RWPE2 (cell line): ENCODE data around the gene CTBP2.

Experiments
- ATAC-seq: fragments of 200-7000 bp; cut with Tn5 transposase; 3 replicates; pipeline ENCODE4 v1.9.1; 2021; ENCODE audit warnings: low read depth
- DNase-seq: peaks from one replicate; pipeline ENCODE4 v3.0.0-alpha.2; 2020; ENCODE audit warnings: low spot score
- H3K27ac ChIP-seq: fragments of 450-650 bp; 2 replicates; pipeline ENCODE4 v1.5.1; 2017; ENCODE audit warnings: mild to moderate bottlenecking; ENCODE audit not compliant: poor library complexity, severe bottlenecking
- H3K27me3 ChIP-seq: fragments of 250-450 bp; sonication (Bioruptor Pico); 2 replicates; pipeline ENCODE4 v1.5.1; 2021; ENCODE audit warnings: mild to moderate bottlenecking, moderate library complexity; ENCODE audit not compliant: insufficient read depth, poor library complexity, severe bottlenecking
- H3K36me3 ChIP-seq: fragments of 250-450 bp; sonication (Bioruptor Pico); 2 replicates; pipeline ENCODE4 v1.5.1; 2020; ENCODE audit warnings: low read depth, mild to moderate bottlenecking, moderate library complexity
- H3K4me1 ChIP-seq: fragments of 250-450 bp; sonication (Bioruptor Pico); 2 replicates; pipeline ENCODE4 v1.5.1; 2021; ENCODE audit warnings: mild to moderate bottlenecking, moderate library complexity; ENCODE audit not compliant: insufficient read depth, poor library complexity, severe bottlenecking
- H3K4me3 ChIP-seq: fragments of 250-450 bp; sonication (Bioruptor Pico); 2 replicates; pipeline ENCODE4 v1.5.1; 2021; ENCODE audit warnings: mild to moderate bottlenecking, moderate library complexity; ENCODE audit not compliant: severe bottlenecking
- H3K9me3 ChIP-seq: fragments of 250-450 bp; sonication (Bioruptor Pico); 2 replicates; pipeline ENCODE4 v1.5.1; 2021; ENCODE audit warnings: mild to moderate bottlenecking, moderate library complexity; ENCODE audit not compliant: severe bottlenecking
- TF ChIP-seq, protein P1 (sequence below): fragments of 450-650 bp; IDR thresholded peaks from one replicate; pipeline ENCODE4 v1.5.1; 2017; ENCODE audit warnings: mild to moderate bottlenecking, moderate library complexity; ENCODE audit not compliant: poor library complexity, severe bottlenecking

CTBP2 gene

DNA sequence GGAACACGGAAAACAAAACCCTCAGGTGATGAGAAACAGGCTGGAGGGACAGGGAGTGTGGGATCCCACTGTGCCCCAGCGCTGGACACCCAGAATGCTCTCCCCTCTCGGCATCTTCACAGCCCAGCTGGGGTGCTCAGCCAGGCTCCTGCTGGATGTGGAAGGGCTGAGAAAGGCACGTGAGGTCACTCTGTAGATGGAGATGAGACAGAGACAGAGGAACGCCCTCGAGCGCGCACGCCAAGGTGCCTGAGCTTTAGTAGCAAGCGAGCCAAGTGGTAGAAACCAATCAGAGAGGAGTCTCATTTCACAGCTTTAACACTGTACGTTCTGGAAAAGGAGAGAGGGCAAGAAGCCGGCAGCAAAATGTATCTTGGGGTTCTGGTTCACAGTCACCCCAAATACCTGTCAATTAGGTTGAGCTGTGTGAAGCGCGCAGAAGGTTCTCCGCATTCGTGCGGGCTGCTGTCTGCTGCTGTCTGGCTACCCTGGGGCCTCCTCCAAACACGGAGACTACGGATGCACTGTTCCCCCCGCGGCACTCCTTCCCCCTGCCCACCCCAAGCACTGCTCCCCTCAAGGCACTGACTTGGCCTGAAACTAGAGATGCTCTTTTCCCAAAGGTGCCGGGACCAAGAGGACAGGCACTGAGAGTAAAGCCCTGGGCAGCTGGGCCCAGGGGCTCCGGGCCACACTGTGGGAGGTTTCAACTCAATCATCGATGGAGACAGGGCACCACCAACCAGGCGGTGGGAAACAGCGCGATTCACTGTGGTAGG, 127.0 kb downstream of the CTBP2 start:
- ATAC-seq (no peak), DNase-seq (no peak)
- Histone ChIP-seq H3K36me3 (peaks cover 38% of the 10 kb centered on the region), H3K27me3 (no peaks in the 10 kb centered on the region), H3K27ac (no peak overlapping the region), H3K4me1 (peaks cover 50% of the 10 kb centered on the region), H3K4me3 (no peak overlapping the region), H3K9me3 (no peaks in the 10 kb centered on the region)
- TF ChIP-seq, protein P1, sequence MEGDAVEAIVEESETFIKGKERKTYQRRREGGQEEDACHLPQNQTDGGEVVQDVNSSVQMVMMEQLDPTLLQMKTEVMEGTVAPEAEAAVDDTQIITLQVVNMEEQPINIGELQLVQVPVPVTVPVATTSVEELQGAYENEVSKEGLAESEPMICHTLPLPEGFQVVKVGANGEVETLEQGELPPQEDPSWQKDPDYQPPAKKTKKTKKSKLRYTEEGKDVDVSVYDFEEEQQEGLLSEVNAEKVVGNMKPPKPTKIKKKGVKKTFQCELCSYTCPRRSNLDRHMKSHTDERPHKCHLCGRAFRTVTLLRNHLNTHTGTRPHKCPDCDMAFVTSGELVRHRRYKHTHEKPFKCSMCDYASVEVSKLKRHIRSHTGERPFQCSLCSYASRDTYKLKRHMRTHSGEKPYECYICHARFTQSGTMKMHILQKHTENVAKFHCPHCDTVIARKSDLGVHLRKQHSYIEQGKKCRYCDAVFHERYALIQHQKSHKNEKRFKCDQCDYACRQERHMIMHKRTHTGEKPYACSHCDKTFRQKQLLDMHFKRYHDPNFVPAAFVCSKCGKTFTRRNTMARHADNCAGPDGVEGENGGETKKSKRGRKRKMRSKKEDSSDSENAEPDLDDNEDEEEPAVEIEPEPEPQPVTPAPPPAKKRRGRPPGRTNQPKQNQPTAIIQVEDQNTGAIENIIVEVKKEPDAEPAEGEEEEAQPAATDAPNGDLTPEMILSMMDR = no peak

DNA sequence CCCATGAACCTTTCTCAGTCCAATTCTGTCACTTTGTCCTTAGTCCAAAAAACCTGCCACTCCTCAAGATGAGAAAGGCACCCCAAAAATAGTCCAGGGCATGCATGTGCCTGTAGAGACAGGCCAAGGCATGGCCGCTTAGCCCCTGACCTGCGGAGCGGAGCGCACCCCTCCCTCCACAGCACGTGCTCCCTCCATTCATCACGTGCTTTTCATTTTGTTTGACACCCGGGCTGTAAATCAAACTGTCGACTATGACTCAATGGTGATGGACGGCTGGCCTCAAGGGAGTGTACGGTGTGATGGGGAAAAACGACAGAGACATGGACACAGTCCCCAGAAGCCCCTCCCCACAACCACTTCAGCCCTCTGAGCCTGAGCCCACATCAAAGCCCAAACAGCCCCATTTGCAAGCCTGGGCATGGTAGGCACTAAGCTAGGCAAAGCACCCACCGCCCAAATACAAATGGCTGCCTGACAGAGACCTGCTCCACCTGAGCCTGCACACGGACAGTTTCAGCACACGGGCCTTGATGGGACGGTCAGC, 127.8 kb downstream of the CTBP2 start:
- no peak overlapping the region for H3K27ac ChIP-seq
- H3K36me3 ChIP-seq = peaks cover 41% of the 10 kb centered on the region
- no peaks in the 10 kb centered on the region for H3K27me3 ChIP-seq
- no peak overlapping the region for H3K4me3 ChIP-seq
- H3K9me3 ChIP-seq = no peaks in the 10 kb centered on the region
- TF ChIP-seq, protein P1 = no peak
- ATAC-seq (no peak), DNase-seq (no peak)
- peaks cover 44% of the 10 kb centered on the region for H3K4me1 ChIP-seq

DNA sequence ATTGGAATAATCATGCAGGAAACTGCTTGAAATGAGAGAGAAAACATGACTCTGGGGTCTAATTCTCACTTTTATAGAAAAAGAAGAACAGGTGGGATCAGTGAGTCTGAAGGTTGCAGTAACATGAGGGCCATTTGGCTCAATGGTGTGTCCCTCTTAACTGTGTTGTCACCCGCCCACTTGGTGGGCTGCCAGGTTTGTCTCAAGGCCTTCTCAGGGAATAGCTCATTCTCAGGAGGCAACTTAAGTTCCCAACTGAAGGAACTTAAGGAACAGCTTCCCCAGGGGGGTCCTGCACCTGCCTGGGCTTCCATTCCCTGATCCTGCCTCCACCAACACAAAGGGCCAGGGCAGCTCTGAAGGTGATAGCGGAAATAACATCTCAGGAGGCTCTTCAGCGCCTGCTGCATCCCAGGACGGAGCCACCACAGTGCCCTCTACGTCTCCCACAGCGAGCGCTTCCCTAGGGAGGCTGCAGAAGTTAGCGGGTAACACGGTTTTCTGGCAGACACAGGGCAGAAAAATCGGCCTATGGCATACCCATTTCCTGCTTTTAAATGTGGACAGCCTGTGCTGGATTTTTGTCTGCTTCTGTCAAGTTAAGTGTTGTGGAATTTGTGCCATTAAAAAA, 129.7 kb downstream of the CTBP2 start:
- Histone ChIP-seq H3K27ac (peak overlapping the region; percentile 26), H3K9me3 (no peaks in the 10 kb centered on the region), H3K36me3 (peaks cover 37% of the 10 kb centered on the region), H3K4me3 (no peak overlapping the region), H3K27me3 (no peaks in the 10 kb centered on the region), H3K4me1 (peaks cover 26% of the 10 kb centered on the region)
- DNase-seq (no peak), ATAC-seq (no peak)
- TF ChIP-seq, protein P1 = no peak

DNA sequence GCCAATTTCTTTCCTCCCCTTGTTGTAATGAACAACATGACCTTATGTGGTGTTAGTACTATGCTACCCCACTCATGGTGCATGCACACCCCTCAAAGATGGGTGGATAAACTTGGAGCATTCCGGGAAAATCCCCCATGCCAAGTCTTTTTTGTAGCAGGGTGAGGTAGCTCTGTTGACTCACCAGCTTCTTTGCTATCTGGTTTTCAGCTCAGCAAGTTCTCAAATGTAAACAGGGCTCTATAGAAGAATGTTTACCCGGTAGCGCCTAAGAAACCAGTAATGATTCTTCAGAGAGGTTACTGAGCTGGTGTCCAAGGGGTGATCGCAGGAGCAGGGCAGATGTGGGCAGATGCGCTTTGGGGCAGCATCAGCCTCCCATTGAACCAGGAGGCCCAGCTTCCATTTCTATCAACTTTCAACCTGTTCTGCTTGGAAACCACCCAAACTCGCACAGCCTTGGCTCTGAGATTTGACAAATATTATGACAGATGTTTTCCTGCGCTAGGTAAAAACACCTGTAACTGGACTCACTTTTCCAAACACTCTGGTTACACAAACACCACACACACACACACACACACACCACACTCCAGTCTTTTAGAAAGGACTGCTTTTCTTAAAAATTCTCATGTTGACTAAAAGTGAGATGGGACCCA, 130.7 kb downstream of the CTBP2 start:
- DNase-seq = no peak
- no peaks in the 10 kb centered on the region for H3K9me3 ChIP-seq
- no peaks in the 10 kb centered on the region for H3K27me3 ChIP-seq
- TF ChIP-seq, protein P1 = no peak
- H3K4me1 ChIP-seq = peaks cover 18% of the 10 kb centered on the region
- H3K27ac ChIP-seq = peak overlapping the region; percentile 26
- peaks cover 35% of the 10 kb centered on the region for H3K36me3 ChIP-seq
- H3K4me3 ChIP-seq = no peak overlapping the region
- peak; percentile 57; the same call in 2 of the 3 replicates for ATAC-seq
